ENCODE measurements around the gene SUN1.
A peak's percentile ranks its signal among the peaks of the same experiment; 100 is the strongest.
"Not testable (repeated sequence)": the region's sequence is repeated elsewhere in the genome, so short reads cannot be mapped to it uniquely, and the experiment has no call there.

The SUN1 gene

GRCh38 chr7:920351-921070, 88.2 kb downstream of the SUN1 start:
- no peak for DNase-seq (ENCODE audit: low read depth in 2 of 2)

DNA sequence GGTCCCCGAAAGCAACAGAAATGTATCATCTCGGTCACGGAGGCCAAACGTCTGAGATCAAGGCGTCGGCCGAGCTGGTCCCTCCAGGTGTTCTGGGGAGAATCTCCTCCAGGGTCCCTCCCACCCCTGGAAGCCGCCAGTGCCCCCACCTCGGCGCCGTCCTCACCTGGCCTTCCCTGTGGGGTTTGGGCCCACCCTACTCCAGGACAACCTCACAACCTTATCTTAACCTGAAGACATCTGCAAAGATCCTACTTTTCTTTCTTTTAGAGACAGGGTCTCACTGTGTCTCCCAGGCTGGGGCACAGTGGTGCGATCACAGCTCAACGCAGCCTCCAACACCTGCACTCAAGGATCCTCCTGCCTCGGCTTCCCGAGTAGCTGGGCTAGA, 88.8 kb downstream of the SUN1 start:
- no peak for DNase-seq (ENCODE audit: low read depth in 2 of 2)

DNA sequence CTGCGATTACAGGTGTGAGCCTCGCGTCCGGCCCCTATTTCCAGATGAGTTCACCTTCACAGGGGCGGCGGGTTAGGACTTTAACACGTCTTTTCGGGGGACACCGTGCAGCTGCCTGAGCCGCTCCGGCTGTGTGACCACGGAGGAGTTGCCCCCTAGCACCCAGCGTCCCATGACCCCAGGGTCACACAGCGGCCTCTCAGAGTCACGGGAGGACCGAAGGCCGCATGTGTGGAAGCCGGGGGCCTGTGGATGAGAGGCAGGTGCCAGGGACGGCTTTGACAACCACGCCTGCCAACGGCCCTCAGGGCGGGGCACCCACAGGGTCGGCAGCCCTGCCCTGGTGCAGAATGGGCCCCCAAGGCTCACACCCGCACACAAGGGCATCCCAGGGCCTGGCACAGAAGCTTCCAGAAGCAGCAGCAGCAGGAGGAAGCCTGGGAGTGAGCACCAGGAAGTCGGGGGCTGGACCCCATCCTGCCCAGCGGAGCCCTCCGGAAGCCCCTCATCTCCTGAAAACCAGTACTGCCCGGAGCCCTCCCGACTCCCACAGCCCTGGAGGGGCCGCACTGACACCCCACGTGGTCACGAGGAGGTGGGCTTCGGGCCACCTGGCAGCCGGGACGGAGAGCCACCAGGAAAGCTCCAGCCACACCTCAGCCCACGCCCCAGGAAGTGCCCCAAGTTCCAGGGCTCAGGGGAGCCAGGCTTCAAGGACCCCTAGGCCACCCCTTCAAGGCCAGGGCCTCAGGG, 89.5 kb downstream of the SUN1 start:
- no peak for DNase-seq (ENCODE audit: low read depth in 2 of 2)

DNA sequence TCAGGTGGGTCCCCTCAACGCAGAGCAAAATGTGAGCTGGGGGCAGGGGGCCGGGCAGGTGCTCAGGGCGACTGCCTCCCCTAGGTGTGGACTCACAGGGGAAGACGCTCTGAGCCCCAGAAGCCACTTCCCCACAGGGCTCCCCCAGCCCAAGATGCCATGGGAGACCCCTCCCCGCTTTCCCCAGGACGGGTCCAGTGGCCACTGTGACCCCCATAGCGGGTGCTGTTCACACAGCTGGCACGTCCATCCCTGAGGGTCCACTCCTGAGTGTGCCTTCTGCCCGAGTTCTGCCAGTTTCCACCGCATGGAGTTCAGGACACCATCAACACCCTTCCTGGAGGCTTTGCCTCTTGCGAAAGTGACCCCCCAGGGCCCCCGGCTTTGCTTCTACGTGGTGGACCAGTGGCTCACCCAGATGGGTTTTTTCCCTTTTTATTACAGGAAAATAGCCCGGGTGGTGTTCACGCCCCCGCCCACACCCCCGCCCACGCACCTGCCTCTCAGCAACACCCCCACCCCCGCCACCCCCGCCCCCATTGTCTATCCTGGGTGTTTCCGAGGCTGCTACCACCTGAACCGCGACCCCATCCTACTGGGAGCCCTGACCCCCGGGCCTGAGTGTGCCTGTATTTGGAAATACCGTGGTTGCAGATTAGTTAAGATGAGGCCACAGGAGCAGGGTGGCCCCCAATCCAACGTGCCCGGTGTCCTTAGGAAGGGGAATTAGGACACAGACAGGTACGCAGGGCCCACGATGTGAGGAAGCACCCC, 90.2 kb downstream of the SUN1 start:
- DNase-seq (ENCODE audit: low read depth in 2 of 2) = peak in 1 of 2 donors; percentile 30

- peak; percentile 85 to 93 for DNase-seq (ENCODE audit: low read depth in 2 of 2)
Observed at GRCh38 chr7:923108-924041, 91.1 kb downstream of the SUN1 start.

DNA sequence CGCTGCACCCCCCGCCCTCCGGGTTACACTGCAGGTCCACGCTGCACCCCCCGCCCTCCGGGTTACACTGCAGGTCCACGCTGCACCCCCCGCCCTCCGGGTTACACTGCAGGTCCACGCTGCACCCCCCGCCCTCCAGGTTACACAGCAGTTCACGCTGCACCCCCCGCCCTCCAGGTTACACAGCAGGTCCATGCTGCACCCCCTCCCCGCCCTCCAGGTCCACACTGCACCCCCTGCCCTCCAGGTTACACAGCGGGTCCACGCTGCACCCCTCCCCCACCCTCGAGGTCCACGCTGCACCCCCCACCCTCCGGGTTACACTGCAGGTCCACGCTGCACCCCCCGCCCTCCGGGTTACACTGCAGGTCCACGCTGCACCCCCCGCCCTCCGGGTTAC, 91.8 kb downstream of the SUN1 start:
- not testable (repeated sequence) for DNase-seq (ENCODE audit: low read depth in 2 of 2)
